GM12878 (cell line): ENCODE results near the gene STK39. TPM values are rescaled to one million over a fixed set of nuclear protein-coding genes. Genes with fewer than 3 reads are reported as not detected.

Source experiments
- ATAC-seq: fragments of 200-7000 bp; cut with Tn5 transposase; 3 replicates; pipeline ENCODE4 v1.9.1; 2020; ENCODE audit warnings: mild to moderate bottlenecking, moderate library complexity
- BruUV-seq: library from RNA; stranded (reverse); fragments of 400-500 nt; replicated peaks from 2 replicates; lab custom pipeline; 2021; lab: Mats Ljungman, UMichigan
- CTCF ChIA-PET: fragments of 300-600 bp; sonication (Branson Sonifier 250); formaldehyde crosslinking; extraction: SDS; loops from one replicate; lab custom pipeline; 2021; ENCODE audit warnings: inconsistent platforms; lab: Yijun Ruan, JAX
- POLR2A ChIA-PET: fragments of 350-600 bp; formaldehyde crosslinking; extraction: SDS; loops from one replicate; lab custom pipeline; 2021; ENCODE audit warnings: inconsistent platforms; lab: Charles Lee
- RAD21 ChIA-PET: fragments of 300-600 bp; sonication (Branson Sonifier 250); formaldehyde crosslinking; loops from one replicate; lab custom pipeline; 2023; ENCODE audit warnings: antibody characterized with exemption; ENCODE audit not compliant: unreplicated experiment; lab: Charles Lee
- SMC1A ChIA-PET: fragments of 300-600 bp; sonication (Branson Sonifier 250); formaldehyde crosslinking; loops from one replicate; lab custom pipeline; 2023; ENCODE audit not compliant: unreplicated experiment, uncharacterized antibody; lab: Charles Lee
- DNase-seq: peaks from one replicate; pipeline ENCODE4 v3.0.0-alpha.2; 2011; ENCODE audit warnings: low read depth, low spot score
- FAIRE-seq: peaks from 3 replicates; lab custom pipeline; 2011; peaks lifted over from hg19 to GRCh38; lab: Jason Lieb, UNC
- H2AFZ ChIP-seq: 2 replicates; pipeline ENCODE4 v1.6.0; 2011; ENCODE audit warnings: low read depth, low read length, control low read depth; ENCODE audit not compliant: control insufficient read depth
- H3K27ac ChIP-seq: 2 replicates; pipeline ENCODE4 v1.5.1; 2011; ENCODE audit warnings: control low read depth; ENCODE audit not compliant: control insufficient read depth, insufficient read depth
- H3K27me3 ChIP-seq, 2 experiments: replicated peaks in 1 of 2; 2 replicates each; pipeline versions ENCODE4 v1.6.0 to v1.6.1; 2011; ENCODE audit warnings: low read length in 1 of 2; ENCODE audit not compliant: control insufficient read depth in 2 of 2, insufficient read depth in 2 of 2
- H3K36me3 ChIP-seq, 2 experiments: 2 replicates each; pipeline ENCODE4 v1.5.1; 2011; ENCODE audit warnings: low read length in 1 of 2; ENCODE audit not compliant: control insufficient read depth in 2 of 2, insufficient read depth in 2 of 2
- H3K4me1 ChIP-seq: 2 replicates; pipeline ENCODE4 v1.6.1; 2011; ENCODE audit warnings: mild to moderate bottlenecking, low read length, moderate library complexity, mixed read lengths; ENCODE audit not compliant: control insufficient read depth, insufficient read depth
- H3K4me2 ChIP-seq: 2 replicates; pipeline ENCODE4 v1.6.0; 2011; ENCODE audit warnings: control low read depth; ENCODE audit not compliant: control insufficient read depth, insufficient read depth
- H3K4me3 ChIP-seq: fragments of 200-600 bp; sonication (generic); 2 replicates; pipeline ENCODE4 v1.5.1; 2016
- H3K79me2 ChIP-seq: 2 replicates; pipeline ENCODE4 v1.6.0; 2011; ENCODE audit warnings: low read length; ENCODE audit not compliant: control insufficient read depth, insufficient read depth
- H3K9ac ChIP-seq: 2 replicates; pipeline ENCODE4 v1.8.0; 2011; ENCODE audit warnings: low read length, control low read depth, mixed read lengths; ENCODE audit not compliant: control insufficient read depth, insufficient read depth
- H3K9me3 ChIP-seq: replicated peaks from 3 replicates; pipeline ENCODE4 v1.5.1; 2011; ENCODE audit warnings: mild to moderate bottlenecking, low read length; ENCODE audit not compliant: control insufficient read depth, insufficient read depth
- H4K20me1 ChIP-seq: 2 replicates; pipeline ENCODE4 v1.6.0; 2011; ENCODE audit not compliant: control insufficient read depth, insufficient read depth
- FOXM1 ChIP-seq: IDR thresholded peaks from 2 replicates; pipeline ENCODE4 v1.6.1; 2012; ENCODE audit warnings: low read depth, mild to moderate bottlenecking, inconsistent platforms, low read length, moderate library complexity
- IKZF2 ChIP-seq, 2 experiments: fragments of 450-650 bp; IDR thresholded peaks; 2 replicates each; pipeline ENCODE4 v1.6.1; 2017; ENCODE audit warnings: mild to moderate bottlenecking in 2 of 2, moderate library complexity in 2 of 2
- MTA2 ChIP-seq: fragments of 450-650 bp; IDR thresholded peaks from 2 replicates; pipeline ENCODE4 v1.6.1; 2016; ENCODE audit warnings: low read depth, mild to moderate bottlenecking, moderate library complexity
- NR2F1 ChIP-seq: fragments of 450-650 bp; conservative IDR thresholded peaks from 2 replicates; pipeline ENCODE4 v1.6.1; 2017; ENCODE audit warnings: mild to moderate bottlenecking
- RAD51 ChIP-seq: fragments of 450-650 bp; IDR thresholded peaks from 2 replicates; pipeline ENCODE4 v1.6.1; 2016; ENCODE audit warnings: moderate library complexity, mild to moderate bottlenecking, inconsistent platforms
- SMARCA5 ChIP-seq: fragments of 450-650 bp; IDR thresholded peaks from 2 replicates; pipeline ENCODE4 v1.6.1; 2017; ENCODE audit warnings: mild to moderate bottlenecking
- USF1 ChIP-seq: IDR thresholded peaks from 2 replicates; pipeline ENCODE4 v1.6.1; 2011; ENCODE audit warnings: borderline replicate concordance, low read depth, mild to moderate bottlenecking, moderate library complexity, mixed read lengths, low read length; ENCODE audit not compliant: insufficient read depth; ENCODE audit errors: extremely low read length
- USF2 ChIP-seq: IDR thresholded peaks from 2 replicates; pipeline ENCODE4 v1.6.1; 2011; ENCODE audit warnings: low read depth, low read length, improper control_type of control experiment, borderline replicate concordance
- WGBS: methylation state at CpG from one replicate; pipeline ENCODE4 v1.1.6; 2016; ENCODE audit warnings: low lambda C conversion rate; ENCODE audit not compliant: insufficient replicate concordance, insufficient coverage; ENCODE audit errors: missing lambda C conversion rate; 5-methylcytosine and 5-hydroxymethylcytosine counted together
- in situ Hi-C: fragments of 300-500 bp; cut with MboI; formaldehyde crosslinking; loops from 9 replicates; pipeline ENCODE4 v1.14.3; 2018; ENCODE audit warnings: mixed read lengths
- intact Hi-C: fragments of 100-400 bp; cut with micrococcal nuclease; formaldehyde crosslinking; loops from one replicate; pipeline ENCODE4 v1.14.2; 2022; ENCODE audit not compliant: unreplicated experiment
- polyA plus RNA-seq, 11 experiments: library from polyadenylated mRNA; depleted of rRNA in 4 of 11; unstranded in 6 of 11; stranded (reverse) in 5 of 11; fragments of >200 nt; fragmentation: Nextera tagmentation in 4 of 11; fragmentation: Illumina TruSeq in 1 of 11; extraction: Ambion mirVana in 4 of 11; extraction: Trizol in 1 of 11; gene quantifications; 1 replicate in 1 of 11; 2 replicates in 10 of 11; pipeline versions ENCODE4 v1.2.1 to v1.2.3, GENCODE V29; 2011 to 2016; ENCODE audit warnings: inconsistent platforms in 2 of 11, missing spikeins in 2 of 11, low read depth in 1 of 11
- total RNA-seq, 4 experiments: library from RNA; depleted of rRNA in 3 of 4; stranded (reverse); fragments of >200 nt in 3 of 4; fragmentation: Illumina TruSeq in 1 of 4; extraction: Trizol in 1 of 4; gene quantifications; 2 replicates each; pipeline versions ENCODE4 v1.2.1 to v1.2.3, GENCODE V29; 2013 to 2021
- TF ChIP-seq, protein P1 (sequence below): IDR thresholded peaks from 2 replicates; pipeline ENCODE4 v1.6.1; 2012; ENCODE audit warnings: mild to moderate bottlenecking, low read depth, low read length
- TF ChIP-seq, protein P2 (sequence below): IDR thresholded peaks from 2 replicates; pipeline ENCODE4 v1.6.1; 2012; ENCODE audit warnings: low read depth, low read length, improper control_type of control experiment

STK39 gene
- total and polyA plus RNA-seq, 10 of the 15 experiments (the other 5 are each of a cell fraction or from before 2014, with no cell fraction given): 0.03 to 0.21 (median 0.07) TPM; not detected in 5

- ChIA-PET CTCF (interaction anchor here (0.6 to 0.7 kb wide), 2 partner anchors 92 to 1495 kb away, joined by 3 to 5 read pairs; no protein-coding TSS in a partner anchor), POLR2A (no interaction called here), SMC1A (no interaction called here), RAD21 (no interaction called here)
- Histone ChIP-seq H3K9me3 (no peaks in the 10 kb centered on the region; the same call in 2 of the 3 replicates), H2AFZ (no peak overlapping the region), H3K27ac (no peak overlapping the region), H3K4me3 (no peak overlapping the region), H3K9ac (no peak overlapping the region), H3K36me3 (no peaks in the 10 kb centered on the region), H3K4me2 (no peak overlapping the region), H4K20me1 (no peaks in the 10 kb centered on the region), H3K4me1 (no peaks in the 10 kb centered on the region), H3K79me2 (no peaks in the 10 kb centered on the region), H3K27me3 (peaks cover 3% of the 10 kb centered on the region in 2 experiments; a peak in 2 of 4 replicates)
- peak; percentile 51 for ATAC-seq
- FAIRE-seq: no peak
- 2% methylated on average over 5 of the region's 5 CpGs for WGBS
- no TSS peak for BruUV-seq
- DNase-seq: no peak
- in situ Hi-C loops: no loop called here
- no peak for TF ChIP-seq FOXM1
- TF ChIP-seq USF1: no peak
- TF ChIP-seq, protein P1, sequence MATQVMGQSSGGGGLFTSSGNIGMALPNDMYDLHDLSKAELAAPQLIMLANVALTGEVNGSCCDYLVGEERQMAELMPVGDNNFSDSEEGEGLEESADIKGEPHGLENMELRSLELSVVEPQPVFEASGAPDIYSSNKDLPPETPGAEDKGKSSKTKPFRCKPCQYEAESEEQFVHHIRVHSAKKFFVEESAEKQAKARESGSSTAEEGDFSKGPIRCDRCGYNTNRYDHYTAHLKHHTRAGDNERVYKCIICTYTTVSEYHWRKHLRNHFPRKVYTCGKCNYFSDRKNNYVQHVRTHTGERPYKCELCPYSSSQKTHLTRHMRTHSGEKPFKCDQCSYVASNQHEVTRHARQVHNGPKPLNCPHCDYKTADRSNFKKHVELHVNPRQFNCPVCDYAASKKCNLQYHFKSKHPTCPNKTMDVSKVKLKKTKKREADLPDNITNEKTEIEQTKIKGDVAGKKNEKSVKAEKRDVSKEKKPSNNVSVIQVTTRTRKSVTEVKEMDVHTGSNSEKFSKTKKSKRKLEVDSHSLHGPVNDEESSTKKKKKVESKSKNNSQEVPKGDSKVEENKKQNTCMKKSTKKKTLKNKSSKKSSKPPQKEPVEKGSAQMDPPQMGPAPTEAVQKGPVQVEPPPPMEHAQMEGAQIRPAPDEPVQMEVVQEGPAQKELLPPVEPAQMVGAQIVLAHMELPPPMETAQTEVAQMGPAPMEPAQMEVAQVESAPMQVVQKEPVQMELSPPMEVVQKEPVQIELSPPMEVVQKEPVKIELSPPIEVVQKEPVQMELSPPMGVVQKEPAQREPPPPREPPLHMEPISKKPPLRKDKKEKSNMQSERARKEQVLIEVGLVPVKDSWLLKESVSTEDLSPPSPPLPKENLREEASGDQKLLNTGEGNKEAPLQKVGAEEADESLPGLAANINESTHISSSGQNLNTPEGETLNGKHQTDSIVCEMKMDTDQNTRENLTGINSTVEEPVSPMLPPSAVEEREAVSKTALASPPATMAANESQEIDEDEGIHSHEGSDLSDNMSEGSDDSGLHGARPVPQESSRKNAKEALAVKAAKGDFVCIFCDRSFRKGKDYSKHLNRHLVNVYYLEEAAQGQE: no peak
- TF ChIP-seq IKZF2 (IDR thresholded peaks at IDR 0.05): no peak
- no peak for TF ChIP-seq RAD51
- TF ChIP-seq MTA2: no peak
- TF ChIP-seq, protein P2, sequence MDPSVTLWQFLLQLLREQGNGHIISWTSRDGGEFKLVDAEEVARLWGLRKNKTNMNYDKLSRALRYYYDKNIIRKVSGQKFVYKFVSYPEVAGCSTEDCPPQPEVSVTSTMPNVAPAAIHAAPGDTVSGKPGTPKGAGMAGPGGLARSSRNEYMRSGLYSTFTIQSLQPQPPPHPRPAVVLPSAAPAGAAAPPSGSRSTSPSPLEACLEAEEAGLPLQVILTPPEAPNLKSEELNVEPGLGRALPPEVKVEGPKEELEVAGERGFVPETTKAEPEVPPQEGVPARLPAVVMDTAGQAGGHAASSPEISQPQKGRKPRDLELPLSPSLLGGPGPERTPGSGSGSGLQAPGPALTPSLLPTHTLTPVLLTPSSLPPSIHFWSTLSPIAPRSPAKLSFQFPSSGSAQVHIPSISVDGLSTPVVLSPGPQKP: no peak
- no peak for TF ChIP-seq NR2F1
- TF ChIP-seq USF2: no peak
- no peak for TF ChIP-seq SMARCA5
- intact Hi-C loops: no loop called here
These were observed 35.7 kb downstream of the STK39 start for GRCh38 chr2:168211664-168212163.
